Activated naive CD8-positive, alpha-beta T cell (primary cell): ENCODE measurements around the gene HNRNPH2.

ENCODE experiments used
- H3K27ac Mint-ChIP-seq: one replicate; pipeline ENCODE4 v1.8.0; 2021; ENCODE audit warnings: mixed read lengths
- H3K27me3 Mint-ChIP-seq: one replicate; pipeline ENCODE4 v1.8.0; 2021; ENCODE audit warnings: mixed read lengths
- H3K36me3 Mint-ChIP-seq: one replicate; pipeline ENCODE4 v1.8.0; 2021; ENCODE audit warnings: mixed read lengths
- H3K4me1 Mint-ChIP-seq: one replicate; pipeline ENCODE4 v1.8.0; 2021; ENCODE audit warnings: low read depth, mixed read lengths
- H3K4me3 Mint-ChIP-seq: one replicate; pipeline ENCODE4 v1.8.0; 2021; ENCODE audit warnings: mild to moderate bottlenecking, mixed read lengths
- H3K9me3 Mint-ChIP-seq: one replicate; pipeline ENCODE4 v1.8.0; 2021; ENCODE audit warnings: low read depth, mixed read lengths

The HNRNPH2 gene

GRCh38 chrX:101407748-101408531, at the start of gene HNRNPH2, which contains the start of gene GLA:
Gene HNRNPH2 (plus strand): TSS chrX:101408222. CDS start chrX:101411989, 3,767 bp downstream.
Gene GLA (minus strand): TSS chrX:101407925. CDS start chrX:101407903, 22 bp downstream.
- Mint-ChIP-seq H3K4me3 (peak within 1 kb of the TSS; percentile 97), H3K9me3 (no peaks in the 10 kb centered on the region), H3K36me3 (peaks cover 9% of the 10 kb centered on the region), H3K4me1 (peaks cover 34% of the 10 kb centered on the region), H3K27me3 (no peaks in the 10 kb centered on the region), H3K27ac (peak within 1 kb of the TSS; percentile 98)

- no peaks in the 10 kb centered on the region for H3K36me3 Mint-ChIP-seq
- H3K9me3 Mint-ChIP-seq, result no peaks in the 10 kb centered on the region
- H3K4me1 Mint-ChIP-seq, result peaks cover 3% of the 10 kb centered on the region
- peaks cover 2% of the 10 kb centered on the region for H3K27me3 Mint-ChIP-seq
- no peak overlapping the region for H3K27ac Mint-ChIP-seq
- H3K4me3 Mint-ChIP-seq, result no peak overlapping the region
Observed at GRCh38 chrX:101359966-101360365, 48.1 kb upstream of the HNRNPH2 start.

GRCh38 chrX:101360390-101360789, 47.6 kb upstream of the HNRNPH2 start:
- Mint-ChIP-seq H3K27me3 (peaks cover 2% of the 10 kb centered on the region), H3K27ac (no peak overlapping the region), H3K36me3 (no peaks in the 10 kb centered on the region)

GRCh38 chrX:101362116-101362515, 45.9 kb upstream of the HNRNPH2 start:
- Mint-ChIP-seq H3K9me3 (no peaks in the 10 kb centered on the region), H3K4me3 (no peak overlapping the region), H3K27ac (no peak overlapping the region), H3K36me3 (no peaks in the 10 kb centered on the region), H3K27me3 (peaks cover 2% of the 10 kb centered on the region), H3K4me1 (peaks cover 3% of the 10 kb centered on the region)

More at GRCh38 chrX:101360390-101360789, 47.6 kb upstream of the HNRNPH2 start:
- Mint-ChIP-seq H3K4me3 (no peak overlapping the region), H3K4me1 (peaks cover 3% of the 10 kb centered on the region), H3K9me3 (no peaks in the 10 kb centered on the region)

- H3K4me3 Mint-ChIP-seq, result no peak overlapping the region
- H3K4me1 Mint-ChIP-seq, result peaks cover 3% of the 10 kb centered on the region
- H3K9me3 Mint-ChIP-seq, result no peaks in the 10 kb centered on the region
- no peak overlapping the region for H3K27ac Mint-ChIP-seq
- H3K27me3 Mint-ChIP-seq, result peaks cover 2% of the 10 kb centered on the region
- H3K36me3 Mint-ChIP-seq, result no peaks in the 10 kb centered on the region
Observed at GRCh38 chrX:101362757-101363156, 45.3 kb upstream of the HNRNPH2 start.

GRCh38 chrX:101365301-101365795, 42.7 kb upstream of the HNRNPH2 start:
- Mint-ChIP-seq H3K27ac (no peak overlapping the region), H3K4me1 (no peaks in the 10 kb centered on the region), H3K36me3 (no peaks in the 10 kb centered on the region), H3K4me3 (no peak overlapping the region), H3K9me3 (no peaks in the 10 kb centered on the region), H3K27me3 (peaks cover 2% of the 10 kb centered on the region)

GRCh38 chrX:101368800-101369199, 39.2 kb upstream of the HNRNPH2 start:
- no peaks in the 10 kb centered on the region for H3K36me3 Mint-ChIP-seq
- no peaks in the 10 kb centered on the region for H3K4me1 Mint-ChIP-seq
- H3K9me3 Mint-ChIP-seq, result no peaks in the 10 kb centered on the region
- no peak overlapping the region for H3K27ac Mint-ChIP-seq
- no peaks in the 10 kb centered on the region for H3K27me3 Mint-ChIP-seq
- H3K4me3 Mint-ChIP-seq, result no peak overlapping the region

- no peak overlapping the region for H3K27ac Mint-ChIP-seq
- no peak overlapping the region for H3K4me3 Mint-ChIP-seq
- H3K4me1 Mint-ChIP-seq, result no peaks in the 10 kb centered on the region
- no peaks in the 10 kb centered on the region for H3K9me3 Mint-ChIP-seq
- H3K36me3 Mint-ChIP-seq, result no peaks in the 10 kb centered on the region
- H3K27me3 Mint-ChIP-seq, result no peaks in the 10 kb centered on the region
Observed at GRCh38 chrX:101369687-101370086, 38.3 kb upstream of the HNRNPH2 start.

GRCh38 chrX:101370888-101371504, 37.0 kb upstream of the HNRNPH2 start:
- Mint-ChIP-seq H3K36me3 (no peaks in the 10 kb centered on the region), H3K4me1 (no peaks in the 10 kb centered on the region)

GRCh38 chrX:101377547-101377946, 30.5 kb upstream of the HNRNPH2 start:
- Mint-ChIP-seq H3K36me3 (no peaks in the 10 kb centered on the region), H3K9me3 (no peaks in the 10 kb centered on the region), H3K27ac (no peak overlapping the region), H3K4me1 (no peaks in the 10 kb centered on the region), H3K4me3 (no peak overlapping the region), H3K27me3 (no peaks in the 10 kb centered on the region)

More at GRCh38 chrX:101370888-101371504, 37.0 kb upstream of the HNRNPH2 start:
- Mint-ChIP-seq H3K27ac (no peak overlapping the region), H3K27me3 (no peaks in the 10 kb centered on the region), H3K4me3 (no peak overlapping the region), H3K9me3 (no peaks in the 10 kb centered on the region)

- H3K4me3 Mint-ChIP-seq, result no peak overlapping the region
- H3K4me1 Mint-ChIP-seq, result no peaks in the 10 kb centered on the region
- no peaks in the 10 kb centered on the region for H3K27me3 Mint-ChIP-seq
- H3K9me3 Mint-ChIP-seq, result no peaks in the 10 kb centered on the region
- no peaks in the 10 kb centered on the region for H3K36me3 Mint-ChIP-seq
- H3K27ac Mint-ChIP-seq, result no peak overlapping the region
Observed at GRCh38 chrX:101383679-101384205, 24.3 kb upstream of the HNRNPH2 start.

GRCh38 chrX:101385026-101385684, 22.9 kb upstream of the HNRNPH2 start:
- no peaks in the 10 kb centered on the region for H3K9me3 Mint-ChIP-seq
- no peak overlapping the region for H3K4me3 Mint-ChIP-seq
- no peaks in the 10 kb centered on the region for H3K36me3 Mint-ChIP-seq
- H3K27ac Mint-ChIP-seq, result no peak overlapping the region
- H3K27me3 Mint-ChIP-seq, result no peaks in the 10 kb centered on the region
- no peaks in the 10 kb centered on the region for H3K4me1 Mint-ChIP-seq

- H3K27me3 Mint-ChIP-seq, result no peaks in the 10 kb centered on the region
- H3K4me3 Mint-ChIP-seq, result no peak within 1 kb of the TSS
- peaks cover 4% of the 10 kb centered on the region for H3K4me1 Mint-ChIP-seq
- no peak within 1 kb of the TSS for H3K27ac Mint-ChIP-seq
- H3K9me3 Mint-ChIP-seq, result no peaks in the 10 kb centered on the region
- no peaks in the 10 kb centered on the region for H3K36me3 Mint-ChIP-seq
Observed at GRCh38 chrX:101385795-101386541, 22.1 kb upstream of the HNRNPH2 start, which contains the start of gene BTK. Gene BTK (minus strand): TSS chrX:101386191. CDS start chrX:101375284, 10,907 bp downstream.

- Mint-ChIP-seq H3K4me1 (peaks cover 4% of the 10 kb centered on the region), H3K9me3 (no peaks in the 10 kb centered on the region), H3K27ac (no peak overlapping the region), H3K36me3 (peaks cover 3% of the 10 kb centered on the region), H3K27me3 (no peaks in the 10 kb centered on the region), H3K4me3 (no peak overlapping the region)
Observed at GRCh38 chrX:101386542-101386885, 21.5 kb upstream of the HNRNPH2 start.
